Ishikawa (cell line): ENCODE data around the gene CYB561D1.

ENCODE experiments used
- CEBPB ChIP-seq: IDR thresholded peaks from 2 replicates; pipeline ENCODE4 v1.6.1; 2012
- CREB1 ChIP-seq: IDR thresholded peaks from 2 replicates; pipeline ENCODE4 v1.6.1; 2012; ENCODE audit warnings: low read depth
- EGR1 ChIP-seq: IDR thresholded peaks from 2 replicates; pipeline ENCODE4 v1.6.1; 2012
- EP300 ChIP-seq: IDR thresholded peaks from 2 replicates; pipeline ENCODE4 v1.6.1; 2012; ENCODE audit warnings: borderline replicate concordance
- FOXM1 ChIP-seq: IDR thresholded peaks from 2 replicates; pipeline ENCODE4 v1.6.1; 2012; ENCODE audit warnings: low read depth, borderline replicate concordance
- MAX ChIP-seq: IDR thresholded peaks from 2 replicates; pipeline ENCODE4 v1.6.1; 2012
- NFIC ChIP-seq: IDR thresholded peaks from 2 replicates; pipeline ENCODE4 v1.6.1; 2012
- RAD21 ChIP-seq: IDR thresholded peaks from 2 replicates; pipeline ENCODE4 v1.6.1; 2012; ENCODE audit warnings: low read depth
- REST ChIP-seq: IDR thresholded peaks from 2 replicates; pipeline ENCODE4 v1.6.1; 2012; ENCODE audit warnings: low read depth, mild to moderate bottlenecking
- TAF1 ChIP-seq: IDR thresholded peaks from 2 replicates; pipeline ENCODE4 v1.6.1; 2012; ENCODE audit warnings: low read depth, mild to moderate bottlenecking
- TCF12 ChIP-seq: IDR thresholded peaks from 2 replicates; pipeline ENCODE4 v1.6.1; 2012; ENCODE audit warnings: low read depth
- TEAD4 ChIP-seq: IDR thresholded peaks from 2 replicates; pipeline ENCODE4 v1.6.1; 2012
- USF1 ChIP-seq: IDR thresholded peaks from 2 replicates; pipeline ENCODE4 v1.6.1; 2012
- YY1 ChIP-seq: IDR thresholded peaks from 2 replicates; pipeline ENCODE4 v1.6.1; 2012; ENCODE audit warnings: low read depth
- ZBTB7A ChIP-seq: IDR thresholded peaks from 2 replicates; pipeline ENCODE4 v1.6.1; 2012; ENCODE audit warnings: low read depth

The CYB561D1 gene

GRCh38 chr1:109493805-109494539, at the start of gene CYB561D1:
CYB561D1 (plus strand) TSS chr1:109494094; CDS start chr1:109494140, 46 bp downstream.
- TF ChIP-seq YY1 = peak; percentile 54; the same call in 1 of the 2 replicates
- no peak for TF ChIP-seq FOXM1
- peak; percentile 85; the same call in 1 of the 2 replicates for TF ChIP-seq ZBTB7A
- TF ChIP-seq RAD21 = peak; percentile 40; the same call in 1 of the 2 replicates
- no peak for TF ChIP-seq REST
- TF ChIP-seq TCF12 = 0 out of 2 replicates have a peak, but pooled peaks have one; percentile 58
- TF ChIP-seq CEBPB = no peak
- peak; percentile 91 for TF ChIP-seq EGR1
- TF ChIP-seq MAX = peak; percentile 82
- TF ChIP-seq EP300 = no peak
- peak; percentile 69 for TF ChIP-seq TAF1
- no peak for TF ChIP-seq TEAD4

GRCh38 chr1:109444346-109444745, 49.5 kb upstream of the CYB561D1 start:
- TF ChIP-seq RAD21 = no peak
- peak; percentile 46; the same call in 1 of the 2 replicates for TF ChIP-seq USF1

- TF ChIP-seq TEAD4 = no peak
- no peak for TF ChIP-seq EP300
- TF ChIP-seq TCF12 = no peak
- TF ChIP-seq EGR1 = no peak
- no peak for TF ChIP-seq FOXM1
- TF ChIP-seq RAD21 = no peak
- TF ChIP-seq NFIC = no peak
Observed at GRCh38 chr1:109447524-109447923, 46.4 kb upstream of the CYB561D1 start.

- TF ChIP-seq MAX (no peak), USF1 (no peak), TAF1 (no peak), REST (no peak), RAD21 (no peak), TCF12 (no peak), CREB1 (no peak), NFIC (no peak), TEAD4 (no peak), EGR1 (no peak)
Observed at GRCh38 chr1:109454497-109455133, 39.3 kb upstream of the CYB561D1 start.

GRCh38 chr1:109457819-109458218, 36.1 kb upstream of the CYB561D1 start:
- TF ChIP-seq ZBTB7A (no peak), EP300 (no peak), YY1 (no peak), CEBPB (no peak), RAD21 (no peak)

- TF ChIP-seq EGR1 (no peak), MAX (no peak), TEAD4 (no peak), FOXM1 (no peak), ZBTB7A (no peak), YY1 (no peak), EP300 (no peak), RAD21 (no peak), CREB1 (no peak), TCF12 (no peak), TAF1 (no peak), REST (no peak), NFIC (no peak)
Observed at GRCh38 chr1:109466125-109466451, 27.8 kb upstream of the CYB561D1 start.
